Mesothelial cell of epicardium (in vitro differentiated cells): ENCODE data around the gene SPIN1. TPM values are rescaled to one million over a fixed set of nuclear protein-coding genes. Genes with fewer than 3 reads are reported as not detected.

ENCODE experiments used
- DNase-seq, 2 experiments: peaks; one replicate each; pipeline ENCODE4 v3.0.0; 2021; ENCODE audit warnings: low spot score in 2 of 2; ENCODE audit not compliant: unreplicated experiment in 2 of 2
- H3K27ac Mint-ChIP-seq: 2 replicates; pipeline ENCODE4 v1.8.0; 2021; ENCODE audit warnings: mixed read lengths
- H3K27me3 Mint-ChIP-seq: 2 replicates; pipeline ENCODE4 v1.8.0; 2021; ENCODE audit warnings: low read depth, mixed read lengths
- H3K36me3 Mint-ChIP-seq: 2 replicates; pipeline ENCODE4 v1.8.0; 2021; ENCODE audit warnings: mixed read lengths
- H3K4me1 Mint-ChIP-seq: 2 replicates; pipeline ENCODE4 v1.8.0; 2021; ENCODE audit warnings: mixed read lengths
- H3K4me3 Mint-ChIP-seq: 2 replicates; pipeline ENCODE4 v1.8.0; 2021; ENCODE audit warnings: mild to moderate bottlenecking, moderate library complexity, mixed read lengths
- H3K9me3 Mint-ChIP-seq: 2 replicates; pipeline ENCODE4 v1.8.0; 2021; ENCODE audit warnings: mixed read lengths
- total RNA-seq: library from RNA; stranded (reverse); gene quantifications from 3 replicates; pipeline ENCODE4 v1.2.1, GENCODE V29; 2021
- TF ChIP-seq, protein P1 (sequence below): fragments of 200-600 bp; sonication (generic); IDR thresholded peaks from one replicate; pipeline ENCODE4 v1.5.0; 2021; ENCODE audit warnings: antibody characterized with exemption; ENCODE audit not compliant: unreplicated experiment

Gene SPIN1
- total RNA-seq, 1 donor from 2014 or later: 181 TPM

DNA sequence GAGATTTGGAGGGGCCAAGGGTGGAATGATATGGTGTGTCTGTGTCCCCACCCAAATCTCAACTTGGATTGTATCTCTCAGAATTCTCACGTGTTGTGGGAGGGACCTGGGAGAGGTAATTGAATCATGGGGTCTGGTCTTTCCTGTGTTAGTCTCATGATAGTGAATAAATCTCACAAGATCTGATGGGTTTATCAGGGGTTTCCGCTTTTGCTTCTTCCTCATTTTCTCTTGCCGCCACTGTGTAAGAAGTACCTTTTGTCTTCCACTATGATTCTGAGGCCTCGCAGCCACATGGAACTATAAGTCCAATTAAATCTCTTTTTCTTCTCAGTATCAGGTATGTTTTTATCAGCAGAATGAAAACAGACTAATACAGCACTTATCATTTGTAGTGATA, 29.5 kb upstream of the SPIN1 start:
- Mint-ChIP-seq H3K4me3 (no peak overlapping the region), H3K4me1 (no peaks in the 10 kb centered on the region)
- DNase-seq: no peak

DNA sequence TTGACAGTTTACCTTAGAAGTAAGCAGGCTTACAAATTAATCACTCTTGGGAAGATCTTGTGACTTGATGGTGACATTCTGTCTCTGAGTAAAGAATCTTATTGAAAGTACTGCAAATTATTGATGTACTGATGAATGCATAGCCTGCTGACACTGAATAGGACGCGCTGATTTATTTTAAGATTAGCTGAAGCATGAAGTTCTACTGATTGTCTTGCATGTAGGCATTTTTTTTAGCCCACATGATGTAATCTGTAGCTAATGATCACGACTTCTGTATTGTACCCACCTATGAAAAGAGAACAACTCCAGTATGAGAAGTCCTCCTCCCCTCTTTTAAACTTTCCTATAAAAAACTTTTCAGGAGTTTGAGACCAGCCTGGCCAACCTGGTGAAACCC, 28.3 kb upstream of the SPIN1 start:
- Mint-ChIP-seq H3K4me1 (no peaks in the 10 kb centered on the region), H3K9me3 (peaks cover 11% of the 10 kb centered on the region), H3K4me3 (no peak overlapping the region), H3K27me3 (no peaks in the 10 kb centered on the region), H3K36me3 (peaks cover 2% of the 10 kb centered on the region), H3K27ac (no peak overlapping the region)
- DNase-seq: no peak
- TF ChIP-seq, protein P1, sequence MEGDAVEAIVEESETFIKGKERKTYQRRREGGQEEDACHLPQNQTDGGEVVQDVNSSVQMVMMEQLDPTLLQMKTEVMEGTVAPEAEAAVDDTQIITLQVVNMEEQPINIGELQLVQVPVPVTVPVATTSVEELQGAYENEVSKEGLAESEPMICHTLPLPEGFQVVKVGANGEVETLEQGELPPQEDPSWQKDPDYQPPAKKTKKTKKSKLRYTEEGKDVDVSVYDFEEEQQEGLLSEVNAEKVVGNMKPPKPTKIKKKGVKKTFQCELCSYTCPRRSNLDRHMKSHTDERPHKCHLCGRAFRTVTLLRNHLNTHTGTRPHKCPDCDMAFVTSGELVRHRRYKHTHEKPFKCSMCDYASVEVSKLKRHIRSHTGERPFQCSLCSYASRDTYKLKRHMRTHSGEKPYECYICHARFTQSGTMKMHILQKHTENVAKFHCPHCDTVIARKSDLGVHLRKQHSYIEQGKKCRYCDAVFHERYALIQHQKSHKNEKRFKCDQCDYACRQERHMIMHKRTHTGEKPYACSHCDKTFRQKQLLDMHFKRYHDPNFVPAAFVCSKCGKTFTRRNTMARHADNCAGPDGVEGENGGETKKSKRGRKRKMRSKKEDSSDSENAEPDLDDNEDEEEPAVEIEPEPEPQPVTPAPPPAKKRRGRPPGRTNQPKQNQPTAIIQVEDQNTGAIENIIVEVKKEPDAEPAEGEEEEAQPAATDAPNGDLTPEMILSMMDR: no peak

More for the DNA sequence above, 29.5 kb upstream of the SPIN1 start:
- H3K9me3 Mint-ChIP-seq: peaks cover 18% of the 10 kb centered on the region
- no peaks in the 10 kb centered on the region for H3K27me3 Mint-ChIP-seq
- peaks cover 6% of the 10 kb centered on the region for H3K36me3 Mint-ChIP-seq
- H3K27ac Mint-ChIP-seq: no peak overlapping the region
- TF ChIP-seq, protein P1: no peak

DNA sequence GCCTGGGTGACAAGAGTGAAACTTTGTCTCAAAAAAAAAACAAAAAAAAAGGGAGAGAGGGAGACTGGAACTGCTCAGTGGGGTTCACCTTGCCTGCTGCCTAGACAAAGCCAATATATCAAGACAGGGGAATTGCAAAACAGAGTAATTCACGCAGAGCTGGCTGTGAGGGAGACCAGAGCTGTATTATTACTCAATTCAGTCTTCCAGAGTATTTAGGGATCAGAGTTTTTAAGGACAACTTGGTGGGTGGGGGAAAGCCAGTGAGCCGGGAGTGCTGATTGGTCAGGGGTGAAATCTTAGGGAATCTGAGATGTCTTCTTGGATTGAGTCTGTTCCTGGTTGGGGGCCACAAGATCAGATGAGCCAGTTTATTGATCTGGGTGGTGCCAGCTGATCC, 25.6 kb upstream of the SPIN1 start:
- TF ChIP-seq, protein P1: no peak
- H3K27ac Mint-ChIP-seq: no peak overlapping the region
- H3K36me3 Mint-ChIP-seq: peaks cover 7% of the 10 kb centered on the region
- no peaks in the 10 kb centered on the region for H3K27me3 Mint-ChIP-seq
- DNase-seq: no peak
- no peak overlapping the region for H3K4me3 Mint-ChIP-seq
- no peaks in the 10 kb centered on the region for H3K4me1 Mint-ChIP-seq
- H3K9me3 Mint-ChIP-seq: peaks cover 16% of the 10 kb centered on the region

DNA sequence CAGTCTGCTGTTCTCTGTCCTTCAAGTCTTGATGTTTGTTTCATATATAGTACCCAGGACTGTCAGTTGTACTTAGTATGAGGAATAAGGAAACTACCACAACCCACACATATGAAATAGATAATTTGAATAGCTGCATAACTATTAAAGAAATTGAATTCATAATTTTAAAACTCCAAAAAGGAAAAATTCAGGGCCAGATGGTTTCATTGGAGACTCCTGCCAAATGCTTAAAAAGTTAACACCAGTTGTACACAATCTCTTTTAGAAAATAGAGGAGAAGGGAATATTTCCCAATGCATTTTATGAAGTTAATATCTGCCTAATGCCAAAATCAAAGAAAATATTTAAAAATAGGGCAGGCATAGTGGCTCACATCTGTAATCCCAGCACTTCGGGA, 24.6 kb upstream of the SPIN1 start:
- TF ChIP-seq, protein P1: no peak

DNA sequence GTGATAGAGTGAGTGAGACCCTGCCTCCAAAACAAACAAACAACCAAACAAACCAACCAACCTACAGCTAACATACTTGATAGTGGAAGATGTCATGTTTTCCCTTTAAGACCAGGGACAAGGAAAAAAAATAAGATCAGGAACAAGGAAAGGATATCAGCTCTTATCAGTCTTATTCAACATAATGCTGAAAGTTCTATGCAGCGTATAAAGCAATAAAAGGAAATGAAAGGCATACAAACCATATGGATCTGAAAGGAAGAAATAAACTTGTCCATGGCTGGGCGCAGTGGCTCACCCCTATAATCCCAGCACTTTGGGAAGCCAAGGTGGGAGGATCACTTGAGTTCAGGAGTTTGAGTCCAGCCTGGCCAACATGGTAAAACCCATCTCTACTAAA, 23.5 kb upstream of the SPIN1 start:
- DNase-seq: no peak
- no peak overlapping the region for H3K27ac Mint-ChIP-seq

More for the DNA sequence above, 24.6 kb upstream of the SPIN1 start:
- Mint-ChIP-seq H3K4me3 (no peak overlapping the region), H3K4me1 (no peaks in the 10 kb centered on the region), H3K36me3 (peaks cover 9% of the 10 kb centered on the region), H3K27me3 (no peaks in the 10 kb centered on the region), H3K9me3 (peaks cover 16% of the 10 kb centered on the region), H3K27ac (no peak overlapping the region)
- no peak for DNase-seq

More for the DNA sequence above, 23.5 kb upstream of the SPIN1 start:
- peaks cover 17% of the 10 kb centered on the region for H3K9me3 Mint-ChIP-seq
- H3K4me1 Mint-ChIP-seq: peaks cover 4% of the 10 kb centered on the region
- H3K4me3 Mint-ChIP-seq: no peak overlapping the region
- H3K36me3 Mint-ChIP-seq: peaks cover 10% of the 10 kb centered on the region
- no peaks in the 10 kb centered on the region for H3K27me3 Mint-ChIP-seq
- TF ChIP-seq, protein P1: no peak
